ENCODE data around the gene ZDHHC7. TPM values are rescaled to one million over a fixed set of nuclear protein-coding genes. Genes with fewer than 3 reads are reported as not detected.
"Not testable (repeated sequence)": the region's sequence is repeated elsewhere in the genome, so short reads cannot be mapped to it uniquely, and the experiment has no call there.

The ZDHHC7 gene
- total RNA-seq, 2 experiments from 2014 or later = 20.7 to 23.6 TPM

- ChIA-PET CTCF (interaction anchor here (2.1 kb wide), 1 partner anchor 10 kb away, joined by 6 read pairs; no protein-coding TSS in a partner anchor), POLR2A (no interaction called here)
- H3K9me3 Mint-ChIP-seq = no peaks in the 10 kb centered on the region
- no peak overlapping the region for H3K27ac Mint-ChIP-seq
- no peaks in the 10 kb centered on the region for H3K27me3 Mint-ChIP-seq
- TF ChIP-seq CTCF (IDR thresholded peaks at IDR 0.05) = no peak
- H3K36me3 Mint-ChIP-seq (ENCODE audit: low read depth) = no peaks in the 10 kb centered on the region
- no peak overlapping the region for H3K4me3 Mint-ChIP-seq
- intact Hi-C loops (cut with micrococcal nuclease) = no loop called here
- DNase-seq (no peak), ATAC-seq (no peak)
- H3K4me1 Mint-ChIP-seq (ENCODE audit: low read depth) = no peaks in the 10 kb centered on the region
Observed at GRCh38 chr16:84941921-84942320, 69.4 kb downstream of the ZDHHC7 start.

GRCh38 chr16:84940670-84941551 lies 70.4 kb downstream of the ZDHHC7 start:
- no peak overlapping the region for H3K4me3 Mint-ChIP-seq
- no peak overlapping the region for H3K27ac Mint-ChIP-seq
- no peaks in the 10 kb centered on the region for H3K36me3 Mint-ChIP-seq (ENCODE audit: low read depth)
- ATAC-seq (no peak), DNase-seq (no peak)
- no peaks in the 10 kb centered on the region for H3K4me1 Mint-ChIP-seq (ENCODE audit: low read depth)
- no peaks in the 10 kb centered on the region for H3K9me3 Mint-ChIP-seq
- TF ChIP-seq CTCF (IDR thresholded peaks at IDR 0.05) = no peak
- POLR2A ChIA-PET = no interaction called here
- CTCF ChIA-PET = interaction anchor here (2.1 kb wide), 1 partner anchor 11 kb away, joined by 6 read pairs; no protein-coding TSS in a partner anchor
- H3K27me3 Mint-ChIP-seq = no peaks in the 10 kb centered on the region
- intact Hi-C loops (cut with micrococcal nuclease) = no loop called here

GRCh38 chr16:84938616-84939015 lies 72.7 kb downstream of the ZDHHC7 start:
- H3K27ac Mint-ChIP-seq; DNase-seq; H3K9me3 Mint-ChIP-seq; H3K4me1 Mint-ChIP-seq (ENCODE audit: low read depth); POLR2A ChIA-PET; intact Hi-C loops (cut with micrococcal nuclease); H3K27me3 Mint-ChIP-seq; H3K36me3 Mint-ChIP-seq (ENCODE audit: low read depth); H3K4me3 Mint-ChIP-seq; ATAC-seq: not testable (repeated sequence)
- CTCF ChIA-PET = interaction anchor here (0.9 kb wide), 1 partner anchor 14 kb away, joined by 3 read pairs; no protein-coding TSS in a partner anchor

GRCh38 chr16:84937196-84938005 lies 73.9 kb downstream of the ZDHHC7 start:
- TF ChIP-seq CTCF (IDR thresholded peaks at IDR 0.05) = no peak
- Mint-ChIP-seq H3K4me3 (no peak overlapping the region), H3K9me3 (no peaks in the 10 kb centered on the region), H3K27ac (no peak overlapping the region), H3K27me3 (no peaks in the 10 kb centered on the region), H3K36me3 (ENCODE audit: low read depth) (no peaks in the 10 kb centered on the region), H3K4me1 (ENCODE audit: low read depth) (no peaks in the 10 kb centered on the region)
- ATAC-seq (no peak), DNase-seq (no peak)
- intact Hi-C loops (cut with micrococcal nuclease) = no loop called here
- ChIA-PET POLR2A (no interaction called here), CTCF (no interaction called here)

- Mint-ChIP-seq H3K27me3 (no peaks in the 10 kb centered on the region), H3K27ac (no peak overlapping the region), H3K9me3 (peaks cover 4% of the 10 kb centered on the region), H3K4me3 (no peak overlapping the region), H3K36me3 (ENCODE audit: low read depth) (no peaks in the 10 kb centered on the region), H3K4me1 (ENCODE audit: low read depth) (no peaks in the 10 kb centered on the region)
- ChIA-PET CTCF (interaction anchor here (0.5 to 1.9 kb wide), 6 partner anchors 8 to 169 kb away, joined by 3 to 6 read pairs (median 4); no protein-coding TSS in a partner anchor), POLR2A (interaction anchor here (0.6 kb wide), 2 partner anchors 265 to 524 kb away, joined by 3 to 9 read pairs; no protein-coding TSS in a partner anchor)
- TF ChIP-seq CTCF (IDR thresholded peaks at IDR 0.05) = no peak
- intact Hi-C loops (cut with micrococcal nuclease) = no loop called here
- DNase-seq = no peak
- no peak for ATAC-seq
Observed at GRCh38 chr16:84933774-84934631, 77.3 kb downstream of the ZDHHC7 start.

All from activated CD8-positive, alpha-beta T cell treated with anti-CD3 and anti-CD28 coated beads for 36 hours (primary cell).